ENCODE results near the gene PRKCH. TPM values are rescaled to one million over a fixed set of nuclear protein-coding genes. Genes with fewer than 3 reads are reported as not detected.

Gene PRKCH
- total and polyA plus RNA-seq, 2 of the 13 experiments (the other 11 are each of a cell fraction or from before 2014, with no cell fraction given): 0.48 to 1.3 TPM

- TF ChIP-seq HIC2 (CRISPR knock-in tag; IDR thresholded peaks at IDR 0.05; ENCODE audit: low read depth) (peak; percentile 98), RARA (CRISPR knock-in tag; IDR thresholded peaks at IDR 0.05) (peak; percentile 47), ZNF337 (CRISPR knock-in tag; IDR thresholded peaks at IDR 0.05; ENCODE audit: borderline replicate concordance, low read depth) (no peak), JUND (CRISPR knock-in tag; IDR thresholded peaks at IDR 0.05) (no peak), ZNF614 (CRISPR knock-in tag; IDR thresholded peaks at IDR 0.05; ENCODE audit: borderline replicate concordance) (peak; percentile 68; the same call in 1 of the 2 replicates), ISL2 (CRISPR knock-in tag; IDR thresholded peaks at IDR 0.05) (peak; percentile 84), GZF1 (CRISPR knock-in tag; IDR thresholded peaks at IDR 0.05) (no peak), ATF2 (CRISPR knock-in tag; IDR thresholded peaks at IDR 0.05) (0 out of 2 replicates have a peak, but pooled peaks have one; percentile 13), ZNF704 (CRISPR knock-in tag; IDR thresholded peaks at IDR 0.05; ENCODE audit: borderline replicate concordance) (0 out of 2 replicates have a peak, but pooled peaks have one; percentile 58), TFDP2 (CRISPR knock-in tag; IDR thresholded peaks at IDR 0.05) (0 out of 2 replicates have a peak, but pooled peaks have one; percentile 30), MAFG (CRISPR knock-in tag; IDR thresholded peaks at IDR 0.05) (no peak), ZBTB2 (CRISPR knock-in tag; IDR thresholded peaks at IDR 0.05; ENCODE audit: low read depth) (no peak), PAXIP1 (CRISPR knock-in tag; conservative IDR thresholded peaks at IDR 0.05) (peak; percentile 77), HNF1B (CRISPR knock-in tag; IDR thresholded peaks at IDR 0.05) (peak; percentile 75)
These were observed 205.3 kb downstream of the PRKCH start (continued) for GRCh38 chr14:61526405-61527312.
